Amniotic epithelial cell (primary cell): ENCODE data around the gene PRLR.
A peak's percentile ranks its signal among the peaks of the same experiment; 100 is the strongest.
"Not testable (repeated sequence)": the region's sequence is repeated elsewhere in the genome, so short reads cannot be mapped to it uniquely, and the experiment has no call there.

ENCODE experiments used
- DNase-seq: peaks from one replicate; pipeline ENCODE4 v3.0.0-alpha.2; 2010; ENCODE audit warnings: low read depth

The PRLR gene

DNA sequence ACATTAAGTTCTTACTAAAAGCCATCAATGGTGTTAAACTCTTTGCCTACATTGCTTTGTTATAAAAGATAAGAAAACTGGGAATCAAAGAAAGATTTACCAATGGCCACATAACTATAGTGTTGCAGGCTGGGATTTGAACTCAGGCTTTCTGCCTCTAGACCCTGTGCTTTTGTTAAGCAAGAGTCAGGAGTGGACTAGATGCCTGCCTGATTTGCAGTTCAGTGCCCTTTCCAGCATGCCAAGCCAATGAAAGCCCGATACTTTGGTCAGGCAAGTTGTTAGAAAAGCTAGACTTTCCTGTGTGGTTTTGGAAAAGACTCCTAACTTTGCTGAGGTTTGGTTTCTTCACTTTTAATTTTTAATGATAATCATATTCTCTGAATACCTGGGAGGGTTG, 161.1 kb downstream of the PRLR start:
- no peak for DNase-seq

DNA sequence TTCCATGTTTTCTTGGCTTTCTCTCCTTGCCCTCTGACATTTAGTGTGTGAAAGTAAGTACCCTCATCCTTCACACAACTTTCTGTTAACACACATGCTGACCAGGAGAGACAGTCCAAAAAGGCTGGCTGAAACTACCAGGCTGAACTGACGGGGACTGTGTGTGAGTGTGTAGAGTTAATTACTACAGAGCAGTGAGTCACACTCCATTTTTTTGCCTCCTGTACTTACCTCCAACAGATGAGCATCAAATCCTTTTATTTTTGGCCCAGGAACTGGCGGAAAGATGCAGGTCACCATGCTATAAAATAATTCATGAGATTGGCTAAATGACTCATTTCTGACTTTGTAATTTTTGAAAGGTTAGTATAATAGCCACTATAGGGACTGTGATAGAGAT, 162.3 kb downstream of the PRLR start:
- peak; percentile 23 for DNase-seq

DNA sequence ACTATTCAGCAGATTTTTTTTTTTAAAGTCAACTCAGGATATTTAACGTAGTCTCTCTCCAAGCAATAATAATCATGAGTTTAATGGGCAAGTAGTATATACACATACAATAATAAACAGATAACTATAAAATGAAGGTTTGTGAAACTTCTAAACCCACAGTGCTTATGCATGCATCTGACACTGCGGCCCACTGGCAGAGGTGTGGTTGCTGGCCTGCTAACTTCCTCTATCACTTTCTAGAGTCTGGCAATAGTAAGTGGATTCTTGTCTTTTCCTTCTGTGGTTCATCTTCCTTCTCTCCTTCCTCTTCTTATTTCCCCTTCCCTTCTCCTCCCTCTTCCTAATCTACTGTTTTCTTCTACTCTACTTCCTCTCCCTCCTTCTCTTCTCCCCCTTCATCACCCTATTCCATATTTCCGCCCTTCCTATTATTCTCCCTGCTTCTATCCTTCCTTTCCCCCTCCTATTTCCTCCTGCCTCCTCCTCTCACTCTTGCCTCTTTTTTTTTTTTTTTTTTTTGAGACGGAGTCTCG, 164.0 kb downstream of the PRLR start:
- DNase-seq: no peak

DNA sequence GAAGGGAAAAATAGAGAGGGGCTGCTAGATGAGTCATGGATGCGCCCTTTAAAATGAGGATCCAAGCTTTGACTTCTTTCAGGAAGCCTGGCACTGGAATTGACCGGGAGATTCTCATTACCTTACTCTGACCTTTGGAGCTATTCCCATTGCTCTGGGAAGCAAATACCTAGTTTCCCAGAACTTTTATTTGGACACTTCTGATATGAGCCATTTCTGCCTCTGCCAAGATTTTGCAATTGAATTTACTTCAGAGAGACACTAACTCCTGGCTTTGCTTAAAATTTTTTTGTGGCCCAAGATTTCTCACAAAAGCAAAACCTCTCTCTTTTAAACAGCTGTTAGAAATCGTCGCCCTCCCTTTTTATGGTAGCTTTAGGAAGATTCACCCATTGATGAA, 166.9 kb downstream of the PRLR start:
- DNase-seq: no peak

DNA sequence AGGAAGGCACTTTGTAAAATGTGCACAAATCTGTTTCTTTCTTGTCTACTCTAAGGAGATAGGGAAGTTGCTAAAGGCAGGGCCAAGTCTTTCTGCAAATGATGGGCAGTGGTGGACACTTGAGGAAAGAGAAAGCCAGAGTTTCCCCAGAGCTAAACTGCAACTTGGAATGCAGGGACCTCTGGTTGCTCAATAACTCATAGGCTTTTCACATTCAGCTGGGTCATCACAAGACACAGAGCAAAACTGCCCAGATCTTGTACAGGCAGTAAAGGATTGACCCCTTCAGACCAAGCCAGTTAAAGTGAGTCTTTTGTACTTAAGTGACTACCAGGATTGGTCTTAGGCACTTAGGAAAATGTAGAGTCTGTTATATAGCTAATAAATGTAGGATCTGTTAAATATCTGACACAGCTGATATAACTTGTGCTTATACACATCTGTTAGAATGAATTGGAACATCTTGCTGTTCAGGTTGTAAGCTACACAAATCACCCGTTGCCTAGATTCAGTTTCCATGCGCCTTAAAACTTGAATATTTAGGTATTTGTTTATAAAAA, 169.0 kb downstream of the PRLR start:
- DNase-seq: peak; percentile 68

DNA sequence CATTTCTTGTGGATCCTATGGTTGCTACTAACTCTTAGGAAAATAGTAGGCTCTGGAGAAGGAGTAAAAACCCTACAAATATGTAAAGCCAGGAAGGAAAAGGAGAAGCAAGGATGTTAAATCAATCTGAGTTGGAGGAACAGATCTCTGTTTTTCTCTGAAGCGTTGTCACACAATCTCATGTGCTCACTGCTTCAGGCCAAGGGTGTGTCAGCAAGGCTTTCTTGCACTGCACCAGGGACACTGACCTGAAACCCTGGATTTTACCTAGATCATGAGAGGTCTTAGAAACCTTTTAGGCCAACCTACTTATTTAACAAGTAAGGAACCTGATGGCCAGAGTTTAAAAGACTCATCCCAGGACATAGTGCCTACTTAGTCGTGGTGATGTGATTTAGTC, 170.1 kb downstream of the PRLR start:
- no peak for DNase-seq

DNA sequence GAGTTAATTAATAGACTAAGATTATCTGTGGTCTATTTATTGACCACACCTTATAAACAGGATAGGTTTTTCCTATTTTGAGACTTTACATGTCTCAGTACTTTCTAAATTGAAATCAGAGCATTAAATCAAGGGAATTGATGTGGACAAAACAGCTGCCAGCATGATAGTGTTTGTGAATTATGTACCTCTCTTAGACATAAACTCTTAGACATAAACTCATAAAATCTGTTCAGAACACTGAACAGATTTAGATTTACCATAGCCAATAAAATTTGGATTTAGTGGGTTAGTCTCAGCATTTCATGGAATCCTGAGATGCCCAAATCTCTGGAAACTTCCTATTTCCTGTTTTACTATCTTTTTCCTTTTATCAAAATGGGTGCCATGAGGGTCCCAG, 171.0 kb downstream of the PRLR start:
- DNase-seq: no peak

DNA sequence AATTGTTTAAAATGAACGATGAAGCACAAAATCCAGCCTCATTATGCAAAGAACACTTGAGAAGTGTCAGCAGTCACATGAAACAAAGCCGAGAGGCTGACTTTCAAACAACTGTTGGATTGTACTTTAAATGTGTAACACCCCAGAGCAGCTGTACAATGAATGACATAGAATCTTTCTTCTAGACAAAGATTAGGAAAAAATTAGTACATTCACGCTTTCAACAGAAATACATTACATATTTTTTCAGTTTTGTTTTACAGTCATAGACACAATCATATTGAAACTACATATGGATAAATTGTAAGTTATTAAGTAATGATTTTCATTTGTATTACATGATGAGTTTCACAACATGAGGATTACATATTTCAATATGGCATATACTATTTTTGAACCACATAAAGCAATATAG, 171.9 kb downstream of the PRLR start:
- no peak for DNase-seq

DNA sequence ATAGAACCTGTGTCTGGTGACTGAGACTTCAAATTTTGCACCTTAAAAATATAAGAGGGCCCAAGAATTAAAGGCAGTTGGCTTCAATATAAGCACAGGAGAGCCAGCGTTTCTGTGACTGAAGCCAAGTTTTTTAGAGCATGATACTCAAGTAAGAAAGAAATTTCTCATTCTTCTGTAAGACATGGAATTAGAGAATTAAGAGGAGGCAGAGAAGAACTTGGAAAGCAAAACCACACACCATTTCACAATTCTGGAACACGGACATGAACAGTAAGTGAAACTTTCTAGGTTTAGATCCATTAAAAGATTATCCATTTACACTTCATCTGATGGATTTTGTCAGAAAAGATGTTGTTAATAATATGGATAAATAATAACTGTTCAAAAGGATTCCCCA, 173.6 kb downstream of the PRLR start:
- peak; percentile 70 for DNase-seq

DNA sequence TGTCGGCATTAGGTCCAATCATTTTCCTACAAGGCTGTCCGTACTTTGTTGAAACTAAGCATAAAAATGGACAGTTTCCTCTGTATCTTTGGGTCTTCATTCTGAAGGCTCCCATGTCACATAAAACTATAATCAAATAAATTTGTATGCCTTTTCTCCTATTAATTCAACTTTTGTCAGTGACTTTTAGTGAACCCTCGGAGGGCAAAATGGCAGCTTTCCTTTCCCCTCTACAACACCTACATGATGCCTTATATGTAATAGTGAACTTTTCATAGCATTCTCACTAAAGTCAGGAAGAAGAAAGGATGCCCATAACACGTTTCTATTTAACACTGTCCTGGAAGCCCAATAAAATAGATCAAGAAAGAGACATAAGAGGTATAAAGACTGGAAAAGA, 177.4 kb downstream of the PRLR start:
- no peak for DNase-seq

DNA sequence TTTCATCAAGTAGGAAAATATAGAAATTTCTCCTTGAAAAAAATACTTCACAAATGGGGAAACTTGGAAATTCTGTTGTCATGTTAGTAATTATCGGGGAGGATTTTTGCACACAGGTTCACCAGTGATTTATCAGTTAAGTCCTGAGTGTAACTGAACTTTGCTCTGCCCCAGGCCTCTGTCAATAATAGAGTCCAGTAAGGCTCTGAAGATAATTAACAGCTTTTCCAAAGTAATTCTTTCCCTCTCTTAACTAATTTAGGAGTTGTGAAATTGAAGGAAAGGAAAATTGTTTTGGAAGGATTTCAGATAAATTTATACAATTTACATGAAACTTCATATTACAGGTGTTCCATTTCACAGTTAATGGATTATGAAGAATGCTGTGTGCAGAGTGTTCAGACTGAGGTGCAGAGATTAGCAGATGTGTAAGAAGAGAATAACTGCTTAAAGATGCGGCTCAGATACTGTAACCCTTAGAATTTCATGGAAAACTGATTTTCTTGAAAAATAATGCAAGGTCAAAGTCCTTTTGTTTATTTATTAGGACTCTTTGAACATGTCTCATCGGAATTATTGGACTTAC, 179.7 kb downstream of the PRLR start:
- no peak for DNase-seq

DNA sequence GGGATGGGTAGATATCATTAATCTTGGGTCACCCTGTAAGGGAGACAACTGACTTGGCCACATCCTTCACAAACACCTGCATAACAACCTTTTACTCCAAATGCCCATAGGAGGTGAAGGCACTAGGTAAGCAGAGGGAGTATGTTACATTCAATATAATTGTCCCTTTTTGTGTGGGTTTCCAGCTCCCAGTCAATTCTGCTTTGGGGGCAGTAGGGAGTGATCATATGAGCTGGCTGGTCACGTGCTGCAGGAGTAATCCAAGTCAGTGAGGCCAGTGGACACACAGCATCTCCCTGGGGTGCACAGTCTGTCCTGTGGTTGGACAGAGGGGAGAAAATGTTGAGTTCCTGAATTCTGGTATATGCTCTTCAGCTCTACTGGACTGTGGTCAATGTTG, 181.4 kb downstream of the PRLR start:
- DNase-seq: no peak

DNA sequence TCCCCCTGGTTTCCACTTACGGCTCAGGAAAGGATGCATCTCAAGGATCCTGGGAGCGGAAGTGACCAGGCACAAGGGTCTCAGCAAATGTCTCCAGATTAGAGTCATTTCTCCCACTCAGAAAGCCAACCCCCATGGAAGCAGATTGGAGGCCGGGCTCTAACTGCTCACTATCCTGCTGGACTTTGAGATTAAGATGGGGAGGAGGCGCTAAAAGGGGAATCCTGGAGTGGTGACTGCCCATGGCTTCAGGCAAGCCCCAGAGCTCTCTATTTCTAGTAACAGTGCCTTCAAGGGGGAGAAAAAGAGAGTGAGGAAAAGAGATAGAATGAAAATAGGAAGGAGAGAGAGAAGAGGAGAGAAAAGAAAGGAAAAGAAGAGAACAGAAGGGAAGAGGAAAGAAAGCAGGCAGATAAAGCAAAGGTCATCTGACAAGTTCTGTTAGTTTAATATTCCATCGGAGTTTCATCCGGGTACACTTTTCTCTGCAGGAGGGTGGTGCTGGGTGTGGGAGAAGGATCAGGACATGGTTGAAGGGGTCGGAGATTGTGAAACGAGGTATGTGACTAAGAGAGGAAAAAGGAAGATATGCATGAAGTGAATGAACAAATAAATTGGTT, 182.4 kb downstream of the PRLR start, which contains the start of gene AGXT2:
Gene AGXT2 (minus strand): TSS at position 165 of the 620 bp plus-strand sequence. CDS start 57 bp downstream, at position 108.
- DNase-seq: no peak

DNA sequence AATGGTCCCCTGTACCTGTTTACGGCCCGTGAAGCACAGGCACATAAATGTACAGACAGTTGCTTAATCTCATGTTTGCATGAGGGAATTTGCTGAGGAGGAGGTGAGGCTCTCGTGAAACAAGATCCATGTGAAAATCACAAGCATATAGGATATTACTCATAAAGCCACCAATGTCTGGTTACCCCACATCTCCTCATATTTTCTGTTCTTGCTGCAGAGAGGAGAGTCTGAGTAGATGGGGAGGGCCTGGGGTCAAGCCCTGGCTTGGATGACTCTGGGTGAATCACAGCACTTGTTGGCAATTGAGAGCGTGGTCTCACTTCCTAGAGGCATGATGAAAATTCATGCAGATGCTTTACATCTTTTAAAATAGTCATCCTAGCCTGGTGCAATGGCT, 183.5 kb downstream of the PRLR start:
- DNase-seq: peak; percentile 97

DNA sequence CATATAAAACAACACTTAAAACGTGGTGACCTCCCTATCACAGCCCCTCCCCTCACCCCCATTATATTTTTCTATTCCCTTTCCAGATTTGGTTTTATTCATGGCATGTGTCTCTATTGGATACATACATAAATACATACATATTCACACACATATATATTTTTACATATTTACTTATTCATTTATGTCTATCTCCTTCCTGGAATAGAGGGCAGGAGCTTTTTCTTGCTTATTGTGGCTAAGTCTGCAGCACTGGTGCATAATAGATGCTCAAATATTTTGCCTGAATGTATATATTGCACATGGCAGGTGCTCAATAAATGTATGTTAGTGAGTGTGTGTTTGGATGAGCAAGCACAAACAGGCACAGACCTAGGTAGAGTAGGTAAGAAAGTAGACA, 185.0 kb downstream of the PRLR start:
- DNase-seq: no peak

DNA sequence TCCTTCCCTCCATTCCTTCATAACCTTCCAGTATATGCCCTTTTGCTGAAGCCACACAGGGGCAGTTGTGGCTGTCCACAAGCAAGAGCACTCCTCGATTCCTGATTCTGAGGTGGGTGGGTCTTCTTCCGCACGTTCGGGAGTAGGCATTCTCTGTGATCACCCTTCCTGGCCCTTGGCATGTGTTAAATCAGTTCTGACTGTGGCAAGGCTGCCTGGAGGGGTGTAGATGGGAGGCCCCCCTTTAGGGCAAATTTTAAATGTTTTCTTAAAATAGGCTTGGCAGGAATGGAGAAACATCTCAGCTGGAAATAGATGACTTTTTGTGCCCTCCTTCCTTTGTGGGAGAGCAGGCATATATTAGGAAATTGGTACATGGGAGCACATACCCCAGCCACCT, 185.6 kb downstream of the PRLR start:
- DNase-seq: no peak

DNA sequence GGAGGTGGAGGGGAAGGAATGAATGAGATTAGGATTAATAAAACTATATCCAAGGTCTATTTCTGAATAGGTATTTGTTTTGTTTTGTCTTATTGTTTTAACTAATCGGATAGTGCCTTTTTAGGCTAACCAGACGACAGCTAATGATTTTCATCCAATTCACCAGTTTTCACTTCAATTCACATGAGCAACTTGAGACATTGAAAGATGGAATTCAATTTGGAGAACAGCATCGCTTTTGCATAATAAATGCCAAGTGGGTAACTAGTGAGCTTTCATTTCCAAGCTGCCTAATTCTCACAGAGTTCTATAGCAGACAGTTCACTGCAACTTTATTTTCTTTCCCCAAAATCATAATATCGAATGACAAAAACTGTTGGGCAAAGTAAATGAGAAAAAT, 187.5 kb downstream of the PRLR start:
- DNase-seq: no peak

DNA sequence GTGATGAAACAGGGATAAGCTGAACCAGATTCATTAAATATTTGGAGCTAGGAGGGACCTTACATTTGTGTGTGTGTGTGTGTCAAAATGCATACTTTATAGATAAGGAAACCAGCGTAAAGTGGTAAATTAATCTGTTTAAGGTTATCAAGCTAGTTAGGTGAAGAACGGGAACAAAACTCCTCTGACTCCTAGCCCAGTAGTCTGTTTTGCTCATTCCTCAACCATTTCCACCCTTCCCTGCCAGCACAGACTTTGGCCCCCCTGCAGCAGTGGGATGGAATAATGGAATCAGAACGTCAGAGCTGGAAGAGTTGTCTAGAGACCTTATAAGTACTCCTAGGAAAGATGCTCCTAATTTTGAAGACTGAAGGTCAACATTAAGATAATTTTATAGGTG, 189.0 kb downstream of the PRLR start:
- peak; percentile 58 for DNase-seq

DNA sequence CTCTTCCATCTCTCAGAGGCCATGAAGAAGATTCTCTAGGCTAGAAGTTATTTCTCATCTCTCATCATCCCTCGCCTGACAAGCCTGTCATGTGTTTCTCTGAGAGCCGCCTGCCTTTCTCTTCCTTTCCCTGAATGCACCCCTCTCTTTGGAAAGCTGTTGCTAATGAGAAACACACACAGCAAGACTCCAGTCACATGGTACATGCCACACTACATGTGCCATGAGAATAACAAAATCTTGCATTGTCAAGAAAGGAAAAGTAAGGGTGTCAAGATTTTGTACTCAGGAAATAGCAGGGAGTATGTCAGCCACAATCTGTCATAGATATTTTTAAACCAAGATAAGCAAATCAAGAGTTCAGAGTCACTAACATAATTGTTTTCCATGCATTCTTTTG, 191.4 kb downstream of the PRLR start:
- no peak for DNase-seq

DNA sequence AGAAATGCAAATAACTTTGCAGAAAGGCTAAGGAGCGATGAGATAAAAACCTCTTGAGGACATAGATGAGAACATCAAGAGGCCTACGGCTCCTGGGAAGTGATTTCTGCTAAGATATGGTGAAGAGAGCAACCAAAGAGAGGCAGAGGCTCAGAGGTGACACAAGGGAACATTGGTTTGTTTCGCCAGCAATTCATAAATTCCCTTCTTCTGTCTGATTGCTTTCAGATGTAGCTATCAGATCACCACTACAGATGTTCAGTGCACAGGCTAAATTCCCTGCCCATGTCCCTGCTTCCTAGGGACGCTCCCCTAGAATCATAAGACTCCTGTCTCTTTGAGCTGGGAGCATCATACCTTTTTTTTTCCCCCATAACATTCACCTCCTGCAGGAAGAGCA, 193.8 kb downstream of the PRLR start:
- DNase-seq: no peak

DNA sequence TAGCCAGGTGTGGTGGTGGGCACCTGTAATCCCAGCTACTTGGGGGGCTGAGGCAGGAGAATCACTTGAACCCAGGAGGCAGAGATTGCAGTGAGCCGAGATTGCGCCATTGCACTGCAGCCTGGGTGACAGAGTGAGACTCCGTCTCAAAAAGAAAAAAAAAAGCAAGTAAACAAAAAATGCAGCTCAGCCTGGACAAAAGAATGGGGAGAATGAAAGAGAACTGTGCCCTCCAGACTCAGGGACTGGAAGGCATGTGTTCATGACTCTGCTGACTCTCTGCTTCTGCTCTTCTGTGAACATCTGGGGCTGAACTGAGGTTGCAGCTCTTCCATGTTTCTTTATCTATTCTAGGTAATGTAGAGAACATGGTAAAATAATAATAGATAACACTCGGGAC, 194.4 kb downstream of the PRLR start:
- not testable (repeated sequence) for DNase-seq

DNA sequence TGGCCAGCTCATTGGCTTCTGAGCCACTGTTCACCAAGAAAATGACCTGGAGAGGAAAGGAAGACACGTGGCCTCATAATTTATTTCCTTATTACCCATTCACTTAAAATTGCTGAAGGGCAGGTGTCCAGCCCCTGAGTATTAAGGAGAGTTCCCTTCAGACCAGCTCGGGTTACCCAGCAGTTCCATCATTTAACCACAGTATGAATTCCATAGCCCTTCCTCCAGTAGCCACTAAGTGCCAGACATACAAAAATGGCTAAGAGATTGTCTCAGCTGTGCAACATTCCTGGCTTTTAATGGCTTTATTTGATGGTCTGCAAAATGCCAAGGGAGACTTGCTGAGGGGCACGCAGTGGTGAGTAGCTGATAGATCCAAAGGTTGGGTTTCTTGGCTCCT, 195.0 kb downstream of the PRLR start:
- DNase-seq: no peak

DNA sequence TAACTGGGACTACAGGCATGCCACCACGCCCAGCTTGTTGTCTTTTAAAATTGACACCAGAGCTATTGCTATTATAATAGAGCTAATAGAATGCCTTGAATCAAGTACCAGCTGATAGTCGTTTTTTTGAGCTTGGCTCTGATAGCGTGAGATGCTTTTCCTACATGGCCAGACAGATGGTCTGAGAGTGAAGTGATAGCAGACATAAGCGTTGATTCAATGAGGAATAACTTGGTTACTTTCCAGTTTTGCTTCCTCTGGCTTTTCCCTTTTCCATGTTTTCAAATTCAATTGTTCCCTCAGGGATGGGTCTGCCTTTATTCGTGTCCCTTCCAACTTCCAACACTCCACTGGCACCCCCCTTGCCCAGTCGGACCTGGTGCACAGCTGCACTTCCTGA, 197.9 kb downstream of the PRLR start:
- no peak for DNase-seq

DNA sequence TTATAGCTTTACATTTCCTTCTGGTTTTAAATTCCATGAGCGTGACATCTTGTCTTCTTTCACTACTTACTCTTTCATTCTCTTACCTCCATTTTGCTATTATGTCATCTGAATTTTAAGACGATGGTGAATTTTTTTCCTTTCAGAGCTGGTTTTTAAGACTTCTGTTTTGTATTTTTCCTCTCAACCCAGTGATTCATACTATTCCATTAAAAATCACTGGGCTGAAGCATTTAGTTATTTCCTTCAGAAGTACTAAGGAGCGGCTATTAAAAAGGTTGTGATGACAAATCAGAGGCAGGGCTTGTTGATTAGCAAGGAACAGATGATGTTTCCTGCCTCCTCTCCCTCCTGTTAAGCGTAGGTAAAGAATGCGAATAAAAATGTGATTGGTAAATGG, 199.0 kb downstream of the PRLR start:
- peak; percentile 58 for DNase-seq
